ENCODE results near the gene BICDL1. TPM values are rescaled to one million over a fixed set of nuclear protein-coding genes. Genes with fewer than 3 reads are reported as not detected.

The BICDL1 gene
- total and polyA plus RNA-seq, 3 donors from 2014 or later: 41.4 to 131 (median 78.3) TPM

- Histone ChIP-seq H3K4me1 (no peaks in the 10 kb centered on the region), H3K36me3 (ENCODE audit: low read depth, missing control alignments) (no peaks in the 10 kb centered on the region), H3K27me3 (no peaks in the 10 kb centered on the region), H3K27ac (no peak overlapping the region), H3K4me3 (no peak overlapping the region), H3K9me3 (no peaks in the 10 kb centered on the region)
- no peak for DNase-seq
- intact Hi-C loops (cut with DNase I; ENCODE audit: low total_unique reads): no loop called here
- WGBS, 2 donors: 88 to 92% methylated on average over 10 to 11 of the region's 11 CpGs
- TF ChIP-seq CTCF (IDR thresholded peaks at IDR 0.05): no peak
- no peak for TF ChIP-seq POLR2A (IDR thresholded peaks at IDR 0.05)
Observed at GRCh38 chr12:120137833-120138232, 148.8 kb downstream of the BICDL1 start.

- WGBS, 2 donors: 91 to 92% methylated on average over 9 of the region's 9 CpGs
- H3K4me1 ChIP-seq: no peaks in the 10 kb centered on the region
- H3K4me3 ChIP-seq: no peak overlapping the region
- DNase-seq: no peak
- no peaks in the 10 kb centered on the region for H3K27me3 ChIP-seq
- H3K27ac ChIP-seq: no peak overlapping the region
- H3K9me3 ChIP-seq: no peaks in the 10 kb centered on the region
- no peaks in the 10 kb centered on the region for H3K36me3 ChIP-seq (ENCODE audit: low read depth, missing control alignments)
- TF ChIP-seq CTCF (IDR thresholded peaks at IDR 0.05) (no peak), POLR2A (IDR thresholded peaks at IDR 0.05) (no peak)
- intact Hi-C loops (cut with DNase I; ENCODE audit: low total_unique reads): no loop called here
Observed at GRCh38 chr12:120138366-120138765, 149.3 kb downstream of the BICDL1 start.

DNA sequence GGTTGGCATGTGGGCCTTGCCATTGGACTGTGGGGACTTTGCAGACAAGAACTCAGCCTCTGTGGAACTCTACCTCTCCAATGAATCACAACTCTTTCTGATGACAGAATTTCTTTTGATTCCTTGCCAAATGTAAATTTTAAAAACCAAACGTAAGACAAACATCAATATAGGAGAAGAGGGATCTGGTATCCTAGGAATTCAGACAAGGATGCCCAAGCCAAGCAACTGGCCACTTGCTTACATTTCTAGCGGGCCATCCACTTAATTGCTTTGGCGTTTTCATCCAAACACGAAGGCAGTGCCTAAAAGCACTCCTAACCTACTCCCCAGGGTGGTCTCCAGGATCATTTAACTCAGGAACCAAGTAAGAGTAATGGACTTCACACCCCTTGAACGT is 150.9 kb downstream of the BICDL1 start:
- H3K27ac ChIP-seq: no peak overlapping the region
- H3K9me3 ChIP-seq: no peaks in the 10 kb centered on the region
- no peaks in the 10 kb centered on the region for H3K27me3 ChIP-seq
- H3K36me3 ChIP-seq (ENCODE audit: low read depth, missing control alignments): no peaks in the 10 kb centered on the region
- intact Hi-C loops (cut with DNase I; ENCODE audit: low total_unique reads): no loop called here
- TF ChIP-seq CTCF (IDR thresholded peaks at IDR 0.05) (no peak), POLR2A (IDR thresholded peaks at IDR 0.05) (no peak)
- H3K4me3 ChIP-seq: no peak overlapping the region
- no peaks in the 10 kb centered on the region for H3K4me1 ChIP-seq
- no peak for DNase-seq
- 84 to 85% methylated on average over 5 of the region's 5 CpGs for WGBS, 2 donors

GRCh38 chr12:120140603-120141002 is 151.6 kb downstream of the BICDL1 start:
- H3K36me3 ChIP-seq (ENCODE audit: low read depth, missing control alignments): no peaks in the 10 kb centered on the region

More at GRCh38 chr12:120140603-120141002, 151.6 kb downstream of the BICDL1 start:
- Histone ChIP-seq H3K27me3 (no peaks in the 10 kb centered on the region), H3K27ac (no peak overlapping the region), H3K4me3 (no peak overlapping the region), H3K4me1 (no peaks in the 10 kb centered on the region), H3K9me3 (no peaks in the 10 kb centered on the region)
- intact Hi-C loops (cut with DNase I; ENCODE audit: low total_unique reads): no loop called here
- WGBS, 2 donors: 86 to 93% methylated on average over 4 to 9 of the region's 9 CpGs
- TF ChIP-seq CTCF (IDR thresholded peaks at IDR 0.05) (no peak), POLR2A (IDR thresholded peaks at IDR 0.05) (no peak)
- no peak for DNase-seq

Data from testis (tissue), 3 donors.